ENCODE measurements around the gene GVQW3. TPM values are rescaled to one million over a fixed set of nuclear protein-coding genes. Genes with fewer than 3 reads are reported as not detected.

The GVQW3 gene
- total and polyA plus RNA-seq, 2 of the 8 experiments (the other 6 are each of a cell fraction or from before 2014, with no cell fraction given), result 5.5 to 8.1 TPM

GRCh38 chr11:76337923-76338322 is 43.2 kb upstream of the GVQW3 start:
- Histone ChIP-seq H3K27me3 (replicated peaks in 1 of 4; ENCODE audit: control insufficient read depth in 3 of 4, extremely low read depth in 1 of 4, insufficient read depth in 3 of 4, low read length in 3 of 4) (no peaks in the 10 kb centered on the region), H2BK20ac (ENCODE audit: low read length) (no peak overlapping the region), H3K79me2 (ENCODE audit: control insufficient read depth in 1 of 2, insufficient read depth in 2 of 2, low read length in 2 of 2) (no peaks in the 10 kb centered on the region), H2BK12ac (ENCODE audit: low read depth, low read length) (no peak overlapping the region), H3K4ac (replicated peaks; ENCODE audit: insufficient read length, low read depth, low read length) (no peak overlapping the region), H2AK5ac (ENCODE audit: low read depth, low read length) (no peak overlapping the region), H3K36me3 (ENCODE audit: control insufficient read depth in 2 of 4, insufficient read depth in 4 of 4, low read length in 3 of 4) (no peaks in the 10 kb centered on the region), H2BK15ac (ENCODE audit: low read length) (no peak overlapping the region), H3K4me3 (ENCODE audit: extremely low read depth in 1 of 4, insufficient read depth in 2 of 4, low read depth in 3 of 4, low read length in 4 of 4) (no peak overlapping the region), H2AFZ (ENCODE audit: low read length) (no peak overlapping the region), H2BK5ac (ENCODE audit: low read depth, low read length) (no peak overlapping the region), H4K5ac (ENCODE audit: insufficient read length, low read depth, low read length) (no peak overlapping the region), H3K23me2 (ENCODE audit: low read depth, low read length) (no peaks in the 10 kb centered on the region), H3K56ac (replicated peaks; ENCODE audit: insufficient read length, low read depth, low read length) (no peak overlapping the region), H3K27ac (ENCODE audit: low read depth, low read length) (no peak overlapping the region), H4K20me1 (replicated peaks in 1 of 2; ENCODE audit: control insufficient read depth in 1 of 2, insufficient read depth in 2 of 2, low read length in 2 of 2) (no peaks in the 10 kb centered on the region), H4K91ac (replicated peaks; ENCODE audit: insufficient read length, low read length) (no peak overlapping the region), H3K18ac (ENCODE audit: extremely low read depth, low read length) (no peak overlapping the region), H4K8ac (ENCODE audit: extremely low read depth, insufficient read depth, low read length) (no peak overlapping the region), H3K9ac (replicated peaks in 1 of 4; ENCODE audit: extremely low read depth in 1 of 4, low read depth in 3 of 4, low read length in 3 of 4) (no peak overlapping the region), H3K79me1 (ENCODE audit: low read depth, low read length) (no peaks in the 10 kb centered on the region), H3K4me1 (replicated peaks in 1 of 4; ENCODE audit: control insufficient read depth in 3 of 4, insufficient read depth in 4 of 4, low read length in 3 of 4) (no peaks in the 10 kb centered on the region), H3K4me2 (ENCODE audit: insufficient read depth in 1 of 2, low read depth in 2 of 2, low read length in 2 of 2) (no peak overlapping the region), H3K14ac (ENCODE audit: insufficient read length) (no peak overlapping the region), H3K23ac (ENCODE audit: insufficient read length) (no peak overlapping the region), H3K9me3 (ENCODE audit: insufficient read depth in 2 of 2, low read depth in 1 of 2, low read length in 1 of 2) (peaks cover 25 to 28% of the 10 kb centered on the region in 2 experiments), H2BK120ac (replicated peaks; ENCODE audit: low read depth, low read length) (no peak overlapping the region)
- ChIA-PET POLR2A (ENCODE audit: partially characterized antibody) (interaction anchor here (1.0 kb wide), 1 partner anchor 14 kb away, joined by 4 read pairs; no protein-coding TSS in a partner anchor), CTCF (ENCODE audit: partially characterized antibody) (interaction anchor here (1.1 kb wide), 1 partner anchor 91 kb away, joined by 3 read pairs; no protein-coding TSS in a partner anchor)
- WGBS, 2 experiments (ENCODE audit: extremely low coverage in 1 of 2, insufficient coverage in 1 of 2, insufficient read length in 1 of 2, insufficient replicate concordance in 2 of 2, low coverage in 1 of 2, low lambda C conversion rate in 2 of 2, missing lambda C conversion rate in 1 of 2), result 88% methylated on average over 4 of the region's 4 CpGs; no CpG with 5 or more reads in 1 of the 2 experiments
- no peak for FAIRE-seq
- no peak for DNase-seq (ENCODE audit: low read depth in 1 of 2, low spot score in 2 of 2)
- TF ChIP-seq SP2 (IDR thresholded peaks at IDR 0.05; ENCODE audit: low read length), result no peak
- TF ChIP-seq CHD2 (IDR thresholded peaks at IDR 0.05; ENCODE audit: low read length), result no peak
- no peak for TF ChIP-seq CTCF (IDR thresholded peaks at IDR 0.05; ENCODE audit: control extremely low read depth in 1 of 3, insufficient read depth in 1 of 3, low read depth in 1 of 3, low read length in 3 of 3)
- no peak for TF ChIP-seq RBBP5 (IDR thresholded peaks at IDR 0.05; ENCODE audit: borderline replicate concordance, low read depth, low read length)
- TF ChIP-seq NANOG (IDR thresholded peaks at IDR 0.05; ENCODE audit: insufficient read depth, low read depth, low read length, poor library complexity, severe bottlenecking), result no peak
- no peak for TF ChIP-seq HDAC2 (IDR thresholded peaks at IDR 0.05; ENCODE audit: borderline replicate concordance in 1 of 2, low read depth in 2 of 2, low read length in 2 of 2)
- TF ChIP-seq TEAD4 (IDR thresholded peaks at IDR 0.05; ENCODE audit: low read depth, low read length), result no peak
- TF ChIP-seq RNF2 (IDR thresholded peaks at IDR 0.05; ENCODE audit: borderline replicate concordance, low read depth, low read length, missing control alignments, poor library complexity, severe bottlenecking), result no peak
- no peak for TF ChIP-seq SP4 (IDR thresholded peaks at IDR 0.05; ENCODE audit: low read length)
- no peak for TF ChIP-seq POU5F1 (IDR thresholded peaks at IDR 0.05; ENCODE audit: low read depth, low read length)
- no peak for TF ChIP-seq SIRT6 (IDR thresholded peaks at IDR 0.05; ENCODE audit: low read length)
- TF ChIP-seq BRCA1 (IDR thresholded peaks at IDR 0.05; ENCODE audit: low read depth, low read length), result no peak

Data from H1 (cell line).